ENCODE results near the gene TMEM151B.

TMEM151B gene

DNA sequence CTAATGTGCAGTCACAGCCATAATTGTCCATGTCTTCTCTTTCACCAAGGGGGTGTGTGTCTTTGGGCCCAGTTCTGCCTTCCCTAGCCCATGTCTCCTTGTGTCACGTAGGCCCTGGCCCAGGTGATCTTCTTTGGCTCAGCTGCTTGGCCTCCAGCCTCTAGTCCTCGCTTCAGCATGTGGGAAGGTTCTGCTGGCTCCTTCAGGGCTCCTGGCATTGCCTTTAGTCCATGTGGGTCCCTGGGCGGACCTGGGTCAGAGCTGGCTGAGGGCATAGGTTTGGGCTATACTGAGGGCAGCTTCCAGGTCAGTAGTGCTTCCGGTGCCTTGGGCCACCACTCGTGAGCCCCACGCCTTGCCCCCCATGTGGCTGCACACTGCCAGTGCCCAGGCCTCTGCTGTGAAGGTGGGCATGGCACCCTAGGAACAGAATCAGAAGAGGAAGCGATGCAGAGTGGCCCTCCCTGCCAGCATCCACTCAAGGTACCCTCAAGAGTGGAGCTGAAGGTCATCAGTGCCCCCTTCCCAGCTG is 30.1 kb downstream of the TMEM151B start:
- Histone ChIP-seq H3K9ac (ENCODE audit: low read depth, low read length) (no peak overlapping the region), H3K36me3 (ENCODE audit: insufficient read depth, low read length) (peaks cover 13% of the 10 kb centered on the region), H3K4me1 (ENCODE audit: insufficient read depth, low read length) (peaks cover 4% of the 10 kb centered on the region; the same call in 1 of the 2 replicates), H3K9me3 (ENCODE audit: control insufficient read depth, insufficient read depth, low read length) (no peaks in the 10 kb centered on the region)

DNA sequence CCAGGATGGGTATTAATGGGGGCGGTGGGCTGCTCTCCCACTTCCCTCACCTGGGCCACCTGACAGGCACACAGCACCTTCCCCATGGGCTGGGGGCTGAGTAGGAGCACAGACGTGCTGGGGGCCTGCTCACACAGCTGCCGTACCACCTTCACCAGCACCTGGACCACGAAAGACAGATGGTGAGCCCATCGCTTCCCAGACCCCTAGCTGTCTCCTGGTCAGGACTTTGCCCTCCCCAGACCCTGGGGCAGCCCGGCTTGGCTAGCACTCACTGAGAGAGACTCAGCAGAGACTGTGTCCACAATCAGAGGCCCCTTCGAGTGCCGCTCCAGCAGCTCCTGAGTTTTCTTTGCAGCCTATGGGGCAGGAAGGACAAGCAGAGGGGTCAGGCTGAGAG is 30.9 kb downstream of the TMEM151B start:
- H3K9me3 ChIP-seq (ENCODE audit: control insufficient read depth, insufficient read depth, low read length), result no peaks in the 10 kb centered on the region
- H3K36me3 ChIP-seq (ENCODE audit: insufficient read depth, low read length), result peaks cover 16% of the 10 kb centered on the region
- H3K4me1 ChIP-seq (ENCODE audit: insufficient read depth, low read length), result peaks cover 4% of the 10 kb centered on the region; the same call in 1 of the 2 replicates
- H3K9ac ChIP-seq (ENCODE audit: low read depth, low read length), result no peak overlapping the region

DNA sequence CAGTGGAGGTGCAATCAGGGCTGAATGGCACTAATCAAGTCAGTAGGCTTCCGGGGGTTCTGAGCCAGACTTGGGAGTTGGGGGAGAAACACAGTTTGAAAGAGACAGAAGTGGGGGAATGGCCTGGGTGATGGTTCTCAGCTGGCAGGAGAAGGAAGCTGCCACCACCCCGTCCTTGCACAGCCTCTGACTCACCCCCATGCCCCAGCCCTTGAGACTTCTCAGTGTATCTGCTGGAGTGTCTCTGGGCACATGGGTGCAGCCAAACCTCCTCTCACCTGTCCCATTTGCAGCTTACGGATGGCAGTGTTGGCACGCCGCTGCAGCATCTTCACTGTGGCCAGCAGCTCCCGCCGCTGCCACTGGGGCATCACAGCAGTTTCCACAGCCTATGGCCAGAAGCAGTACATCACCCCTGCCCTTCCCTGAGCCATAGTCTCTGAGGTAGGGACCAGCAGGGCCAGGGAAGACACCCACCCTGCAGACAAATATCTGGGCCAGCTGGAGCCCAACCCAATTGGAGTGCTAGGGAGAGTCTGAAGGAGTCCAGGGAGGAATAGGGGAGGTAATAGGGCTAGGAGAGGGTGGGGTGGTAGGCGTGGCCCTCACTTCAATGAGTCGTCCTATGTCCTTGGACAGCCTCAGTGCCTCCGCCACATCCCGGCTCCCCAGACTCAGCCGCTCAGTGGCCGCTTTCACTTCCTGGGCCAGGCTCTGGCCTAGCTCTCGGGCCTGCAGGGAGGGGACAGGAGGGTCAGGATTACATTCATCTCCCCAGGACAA is 31.7 kb downstream of the TMEM151B start:
- no peaks in the 10 kb centered on the region; the same call in 1 of the 2 replicates for H3K4me1 ChIP-seq (ENCODE audit: insufficient read depth, low read length)
- peaks cover 21% of the 10 kb centered on the region for H3K36me3 ChIP-seq (ENCODE audit: insufficient read depth, low read length)
- no peak overlapping the region for H3K9ac ChIP-seq (ENCODE audit: low read depth, low read length)
- no peaks in the 10 kb centered on the region for H3K9me3 ChIP-seq (ENCODE audit: control insufficient read depth, insufficient read depth, low read length)

DNA sequence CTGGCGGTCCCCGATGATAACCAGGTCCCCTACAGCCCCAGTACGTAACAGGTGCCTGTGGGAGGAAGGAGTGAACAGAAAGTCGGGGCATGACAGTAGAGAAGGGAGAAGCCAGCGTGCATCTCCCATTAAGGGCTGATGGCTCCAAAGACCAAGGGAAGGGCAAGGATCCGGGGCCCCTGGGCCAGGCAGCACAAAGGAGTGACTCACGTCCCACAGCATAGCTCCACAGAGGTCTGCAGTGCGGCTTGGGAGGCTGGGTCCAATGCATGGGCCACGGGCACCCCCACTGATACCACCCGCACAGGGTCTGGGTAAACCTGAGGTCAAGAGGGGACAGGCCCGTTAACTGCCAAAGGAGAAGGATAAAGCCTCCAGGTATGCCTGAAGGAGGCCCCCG is 32.6 kb downstream of the TMEM151B start:
- Histone ChIP-seq H3K4me1 (ENCODE audit: insufficient read depth, low read length) (no peaks in the 10 kb centered on the region; the same call in 1 of the 2 replicates), H3K9me3 (ENCODE audit: control insufficient read depth, insufficient read depth, low read length) (no peaks in the 10 kb centered on the region), H3K9ac (ENCODE audit: low read depth, low read length) (no peak overlapping the region), H3K36me3 (ENCODE audit: insufficient read depth, low read length) (peaks cover 21% of the 10 kb centered on the region)

GRCh38 chr6:44303842-44304241 is 33.6 kb downstream of the TMEM151B start:
- no peaks in the 10 kb centered on the region; the same call in 1 of the 2 replicates for H3K4me1 ChIP-seq (ENCODE audit: insufficient read depth, low read length)
- no peak overlapping the region for H3K9ac ChIP-seq (ENCODE audit: low read depth, low read length)
- H3K36me3 ChIP-seq (ENCODE audit: insufficient read depth, low read length), result peaks cover 22% of the 10 kb centered on the region
- no peaks in the 10 kb centered on the region for H3K9me3 ChIP-seq (ENCODE audit: control insufficient read depth, insufficient read depth, low read length)

GRCh38 chr6:44304282-44305199 is 34.3 kb downstream of the TMEM151B start:
- Histone ChIP-seq H3K36me3 (ENCODE audit: insufficient read depth, low read length) (peaks cover 26% of the 10 kb centered on the region), H3K9ac (ENCODE audit: low read depth, low read length) (no peak overlapping the region)

GRCh38 chr6:44305200-44305725 is 35.0 kb downstream of the TMEM151B start:
- Histone ChIP-seq H3K9me3 (ENCODE audit: control insufficient read depth, insufficient read depth, low read length) (no peaks in the 10 kb centered on the region), H3K4me1 (ENCODE audit: insufficient read depth, low read length) (no peaks in the 10 kb centered on the region; the same call in 1 of the 2 replicates), H3K36me3 (ENCODE audit: insufficient read depth, low read length) (peaks cover 26% of the 10 kb centered on the region), H3K9ac (ENCODE audit: low read depth, low read length) (no peak overlapping the region)

More at GRCh38 chr6:44304282-44305199, 34.3 kb downstream of the TMEM151B start:
- H3K9me3 ChIP-seq (ENCODE audit: control insufficient read depth, insufficient read depth, low read length), result no peaks in the 10 kb centered on the region
- H3K4me1 ChIP-seq (ENCODE audit: insufficient read depth, low read length), result no peaks in the 10 kb centered on the region; the same call in 1 of the 2 replicates

DNA sequence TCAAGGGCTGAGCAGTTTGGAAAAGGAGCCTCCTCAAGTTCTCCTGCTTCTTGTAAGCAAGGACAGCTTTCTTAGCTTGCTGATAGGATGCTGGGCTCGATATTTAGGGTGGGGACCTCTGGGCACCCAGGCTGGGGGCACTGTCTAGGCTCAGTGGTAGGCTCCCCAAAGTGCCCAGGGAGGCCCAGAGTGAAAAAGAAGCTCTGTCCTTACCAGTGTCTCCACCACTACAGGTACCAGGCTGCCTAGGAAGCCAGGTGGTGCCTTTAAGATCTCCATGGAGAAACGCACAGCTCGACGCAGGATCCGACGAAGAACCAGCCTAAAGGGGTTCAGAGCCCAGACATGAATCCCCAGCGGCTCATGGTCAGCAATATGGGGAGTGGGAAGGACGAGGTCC is 36.5 kb downstream of the TMEM151B start:
- peaks cover 32% of the 10 kb centered on the region for H3K36me3 ChIP-seq (ENCODE audit: insufficient read depth, low read length)
- H3K9me3 ChIP-seq (ENCODE audit: control insufficient read depth, insufficient read depth, low read length), result no peaks in the 10 kb centered on the region
- no peak overlapping the region for H3K9ac ChIP-seq (ENCODE audit: low read depth, low read length)
- H3K4me1 ChIP-seq (ENCODE audit: insufficient read depth, low read length), result no peaks in the 10 kb centered on the region; the same call in 1 of the 2 replicates

- Histone ChIP-seq H3K4me1 (ENCODE audit: insufficient read depth, low read length) (peaks cover 4% of the 10 kb centered on the region; the same call in 1 of the 2 replicates), H3K36me3 (ENCODE audit: insufficient read depth, low read length) (peaks cover 36% of the 10 kb centered on the region), H3K9ac (ENCODE audit: low read depth, low read length) (no peak overlapping the region), H3K9me3 (ENCODE audit: control insufficient read depth, insufficient read depth, low read length) (no peaks in the 10 kb centered on the region)
Observed at GRCh38 chr6:44307217-44307616, 37.0 kb downstream of the TMEM151B start.

GRCh38 chr6:44309092-44309491 is 38.8 kb downstream of the TMEM151B start:
- Histone ChIP-seq H3K36me3 (ENCODE audit: insufficient read depth, low read length) (peaks cover 28% of the 10 kb centered on the region), H3K9ac (ENCODE audit: low read depth, low read length) (no peak overlapping the region)

GRCh38 chr6:44309631-44310030 is 39.4 kb downstream of the TMEM151B start:
- H3K4me1 ChIP-seq (ENCODE audit: insufficient read depth, low read length), result peaks cover 4% of the 10 kb centered on the region; the same call in 1 of the 2 replicates

More at GRCh38 chr6:44309092-44309491, 38.8 kb downstream of the TMEM151B start:
- H3K9me3 ChIP-seq (ENCODE audit: control insufficient read depth, insufficient read depth, low read length), result no peaks in the 10 kb centered on the region
- peaks cover 4% of the 10 kb centered on the region; the same call in 1 of the 2 replicates for H3K4me1 ChIP-seq (ENCODE audit: insufficient read depth, low read length)

DNA sequence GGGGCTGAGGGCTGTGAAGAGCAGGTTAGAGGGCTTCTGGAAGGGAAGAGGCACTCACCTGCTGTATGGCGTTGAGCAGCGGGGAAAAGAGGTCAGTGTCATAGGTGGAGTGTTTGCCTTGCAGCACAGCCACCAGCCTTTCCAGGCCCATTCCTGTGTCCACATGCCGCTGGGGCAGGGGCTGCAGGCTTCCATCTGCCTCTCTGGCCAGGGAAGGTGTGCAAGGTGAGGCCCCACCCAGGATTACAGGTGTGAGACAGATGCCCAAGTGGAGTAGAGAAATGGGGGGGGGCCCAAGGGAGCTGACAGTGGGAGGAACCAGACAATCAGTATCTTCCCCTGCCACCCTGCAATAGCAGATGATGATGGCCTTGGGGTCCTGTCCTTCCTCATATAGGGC is 40.0 kb downstream of the TMEM151B start:
- no peaks in the 10 kb centered on the region for H3K9me3 ChIP-seq (ENCODE audit: control insufficient read depth, insufficient read depth, low read length)
- peaks cover 23% of the 10 kb centered on the region for H3K36me3 ChIP-seq (ENCODE audit: insufficient read depth, low read length)
- H3K9ac ChIP-seq (ENCODE audit: low read depth, low read length), result no peak overlapping the region
- peaks cover 4% of the 10 kb centered on the region; the same call in 1 of the 2 replicates for H3K4me1 ChIP-seq (ENCODE audit: insufficient read depth, low read length)

More at GRCh38 chr6:44309631-44310030, 39.4 kb downstream of the TMEM151B start:
- Histone ChIP-seq H3K36me3 (ENCODE audit: insufficient read depth, low read length) (peaks cover 23% of the 10 kb centered on the region), H3K9me3 (ENCODE audit: control insufficient read depth, insufficient read depth, low read length) (no peaks in the 10 kb centered on the region), H3K9ac (ENCODE audit: low read depth, low read length) (no peak overlapping the region)

- no peak overlapping the region for H3K9ac ChIP-seq (ENCODE audit: low read depth, low read length)
- H3K4me1 ChIP-seq (ENCODE audit: insufficient read depth, low read length), result peaks cover 4% of the 10 kb centered on the region; the same call in 1 of the 2 replicates
- no peaks in the 10 kb centered on the region for H3K9me3 ChIP-seq (ENCODE audit: control insufficient read depth, insufficient read depth, low read length)
- H3K36me3 ChIP-seq (ENCODE audit: insufficient read depth, low read length), result peaks cover 18% of the 10 kb centered on the region
Observed at GRCh38 chr6:44311304-44311703, 41.1 kb downstream of the TMEM151B start.

DNA sequence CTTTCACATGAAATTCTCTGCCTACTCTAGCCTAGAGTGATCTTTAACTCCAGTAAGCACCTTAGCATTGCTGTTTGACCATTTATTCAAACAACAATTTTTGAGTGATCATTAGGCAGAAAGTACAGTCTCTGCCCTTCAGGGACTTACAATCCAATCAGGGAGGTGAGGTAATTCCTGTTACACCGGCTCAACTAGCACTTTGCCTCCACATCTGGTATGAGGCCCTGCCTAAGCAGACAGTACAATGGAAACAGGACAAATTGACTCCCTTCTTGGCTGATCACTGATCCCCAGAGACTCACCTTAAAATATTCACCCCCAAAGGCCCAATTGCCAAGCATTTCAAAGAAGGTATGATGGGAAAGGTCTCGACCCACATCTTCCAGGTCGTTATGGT is 41.5 kb downstream of the TMEM151B start:
- Histone ChIP-seq H3K36me3 (ENCODE audit: insufficient read depth, low read length) (peaks cover 15% of the 10 kb centered on the region), H3K9ac (ENCODE audit: low read depth, low read length) (peak overlapping the region; percentile 77; the same call in 1 of the 2 replicates), H3K4me1 (ENCODE audit: insufficient read depth, low read length) (peaks cover 4% of the 10 kb centered on the region; the same call in 1 of the 2 replicates), H3K9me3 (ENCODE audit: control insufficient read depth, insufficient read depth, low read length) (no peaks in the 10 kb centered on the region)

Data from ES-I3 (cell line).